ENCODE data around the gene TTC1.

GRCh38 chr5:160036243-160036642, 27.3 kb downstream of the TTC1 start:
- TF ChIP-seq CTCF (conservative IDR thresholded peaks at IDR 0.05; ENCODE audit: low read length) (no peak), EZH2phosphoT487 (IDR thresholded peaks at IDR 0.05; ENCODE audit: borderline replicate concordance, low read depth, low read length) (no peak)

All from OCI-LY7 (cell line).